COLO668 (cell line): ENCODE results near the gene GCN1.

Experiments used
- DNase-seq: peaks from one replicate; lab custom pipeline; 2025; ENCODE audit not compliant: unreplicated experiment; lab: John Stamatoyannopoulos, UW

The GCN1 gene

DNA sequence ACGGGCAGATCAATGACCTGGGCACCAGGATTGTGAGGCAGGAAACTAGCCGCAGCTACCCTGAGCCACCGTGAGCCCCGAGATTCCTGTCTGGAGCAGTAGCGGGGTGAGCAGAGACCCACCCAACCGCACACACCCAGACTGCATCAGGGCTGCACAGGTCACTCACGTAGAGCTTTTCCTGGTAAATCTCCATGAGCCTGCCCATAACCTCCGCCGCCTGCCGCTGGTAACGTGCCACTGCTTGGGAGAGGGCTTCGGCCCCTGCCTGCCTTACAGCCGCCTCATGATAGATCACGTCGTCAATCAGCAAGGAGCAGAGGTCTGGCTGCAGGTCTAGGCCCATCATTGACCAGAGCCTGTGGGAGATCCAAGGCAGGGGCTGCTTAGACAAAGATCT lies 39.4 kb downstream of the GCN1 start:
- DNase-seq = no peak

DNA sequence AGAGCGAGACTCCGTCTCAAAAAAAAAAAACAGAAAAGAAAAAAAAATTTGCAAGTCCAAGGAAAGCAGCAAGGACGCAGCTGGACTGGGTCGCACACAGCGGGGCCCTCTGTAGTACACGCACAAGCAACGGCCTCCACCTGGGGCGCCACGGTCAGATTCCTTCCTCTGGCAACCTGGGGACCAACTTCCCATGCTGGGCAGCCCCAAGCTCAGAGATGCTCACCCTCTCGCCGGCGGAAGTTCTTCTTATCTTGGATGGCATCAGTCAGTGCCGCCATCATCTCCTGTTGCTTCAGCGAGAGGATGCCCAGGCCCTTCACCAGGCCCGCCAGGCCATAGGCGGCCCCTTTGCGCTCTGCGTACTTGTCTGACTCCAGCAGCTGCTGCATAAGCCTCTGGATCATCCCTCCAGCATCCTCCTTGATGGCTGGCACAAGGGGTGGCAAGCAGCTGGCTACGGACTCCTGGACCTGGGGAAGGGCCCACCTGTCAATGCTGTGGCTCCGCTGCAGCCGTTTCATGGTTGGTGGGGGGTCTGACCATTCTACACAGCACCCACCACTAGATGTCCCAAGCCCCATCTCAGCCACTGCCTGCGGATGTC lies 43.5 kb downstream of the GCN1 start:
- DNase-seq = no peak

DNA sequence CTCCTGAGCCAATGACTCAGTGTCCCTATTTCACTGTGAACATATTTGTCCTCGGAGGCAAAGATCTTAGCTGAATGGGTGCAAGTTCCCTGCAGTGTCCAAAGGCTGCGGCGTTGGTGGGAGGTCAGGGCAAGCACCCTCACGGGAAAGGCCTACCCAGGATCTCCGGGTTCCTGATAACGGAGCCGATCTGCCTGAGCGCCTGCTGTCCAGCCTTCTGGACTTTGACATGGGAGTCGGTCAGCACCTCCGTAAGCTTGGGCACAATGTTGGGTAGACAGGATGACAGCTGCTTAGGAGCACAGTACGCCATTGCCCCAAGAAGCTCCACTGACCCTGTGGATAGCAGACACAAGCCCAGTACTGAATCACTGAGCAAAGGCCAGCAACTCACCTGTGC lies 46.5 kb downstream of the GCN1 start:
- no peak for DNase-seq

DNA sequence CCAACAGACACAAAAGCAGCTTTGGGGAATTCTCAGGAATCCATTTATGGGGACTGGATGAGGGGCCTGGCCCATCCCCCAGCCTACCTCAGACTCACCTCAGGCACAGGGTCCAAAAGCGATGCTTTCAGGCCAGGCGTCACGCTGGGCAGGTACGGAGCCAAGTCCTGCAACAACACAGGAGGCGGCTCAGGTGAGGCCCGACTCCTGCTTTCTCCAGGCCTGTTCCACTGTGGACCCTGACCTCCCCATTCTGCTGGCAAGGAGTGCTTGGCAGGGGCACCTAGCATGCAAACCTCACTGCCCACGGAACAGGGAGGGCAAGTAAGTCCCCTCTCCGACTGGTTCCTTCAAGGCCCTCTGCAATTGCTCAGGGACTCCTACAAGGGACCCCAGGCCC lies 49.4 kb downstream of the GCN1 start:
- DNase-seq = no peak

DNA sequence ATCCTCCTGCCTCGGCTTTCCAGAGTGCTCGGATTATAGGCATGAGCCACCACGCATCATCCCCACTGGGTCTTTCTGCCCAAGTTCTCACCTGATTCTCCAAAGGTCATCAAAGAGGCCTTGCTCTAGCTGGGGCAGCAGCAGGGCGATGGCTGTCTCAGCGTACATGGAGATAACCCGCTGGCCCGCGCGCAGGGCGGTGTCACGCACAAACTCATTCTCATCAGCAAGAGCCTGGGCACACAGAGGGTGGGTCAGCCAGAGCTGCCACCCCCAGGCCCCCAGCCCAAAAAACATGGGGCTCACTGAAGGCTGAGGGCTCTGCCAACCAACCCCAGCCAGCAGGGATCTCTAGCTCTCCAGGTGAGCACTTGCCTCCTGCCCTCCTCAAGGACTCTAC lies 50.3 kb downstream of the GCN1 start:
- no peak for DNase-seq

DNA sequence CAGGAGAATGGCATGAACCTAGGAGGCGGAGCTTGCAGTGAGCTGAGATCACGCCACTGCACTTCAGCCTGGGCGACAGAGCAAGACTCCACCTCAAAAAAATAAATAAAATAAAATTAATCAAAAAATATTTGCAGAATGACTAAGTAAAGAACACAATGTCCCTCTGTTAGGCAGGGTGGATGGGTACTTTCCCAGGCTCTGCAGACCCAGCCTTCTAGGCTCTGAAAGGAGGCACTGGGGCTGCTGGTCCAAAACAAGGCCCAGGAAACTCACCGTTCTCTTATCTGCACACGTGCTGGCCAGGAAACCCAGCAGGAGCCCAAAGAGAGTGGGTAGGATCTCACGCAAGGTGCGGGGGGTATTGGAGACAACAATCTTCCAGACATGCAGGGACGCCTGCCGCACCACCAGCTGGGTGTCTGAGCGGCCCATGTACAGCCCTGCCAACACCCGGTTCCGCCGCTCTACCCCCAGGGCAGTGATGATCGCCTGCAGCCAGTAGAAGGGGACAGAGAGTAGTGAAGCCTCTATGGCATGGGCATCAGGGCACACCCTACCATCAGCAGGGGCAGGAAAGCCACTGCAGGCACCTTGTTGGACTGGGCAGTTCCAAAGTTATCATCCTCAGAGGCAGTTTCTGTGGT lies 52.2 kb downstream of the GCN1 start:
- no peak for DNase-seq

DNA sequence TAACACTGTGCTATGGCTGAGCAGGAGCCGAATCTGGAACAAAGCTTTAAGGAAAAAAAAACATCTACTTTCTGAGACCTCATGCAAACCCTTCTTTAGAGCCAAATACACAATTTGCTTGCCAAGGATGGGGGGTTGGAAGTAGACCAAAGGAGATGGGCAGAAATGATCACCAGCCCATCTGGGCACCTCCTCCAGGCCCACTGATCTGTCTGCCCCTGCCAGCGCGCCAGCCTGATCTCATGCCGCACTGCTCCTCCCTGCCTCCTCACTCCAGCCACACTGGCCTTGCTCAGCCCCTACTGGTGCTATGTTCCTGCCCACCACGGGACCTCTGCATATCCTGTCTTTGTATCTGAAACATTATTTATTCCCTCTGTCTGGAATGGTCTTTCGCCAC lies 53.2 kb downstream of the GCN1 start:
- no peak for DNase-seq

DNA sequence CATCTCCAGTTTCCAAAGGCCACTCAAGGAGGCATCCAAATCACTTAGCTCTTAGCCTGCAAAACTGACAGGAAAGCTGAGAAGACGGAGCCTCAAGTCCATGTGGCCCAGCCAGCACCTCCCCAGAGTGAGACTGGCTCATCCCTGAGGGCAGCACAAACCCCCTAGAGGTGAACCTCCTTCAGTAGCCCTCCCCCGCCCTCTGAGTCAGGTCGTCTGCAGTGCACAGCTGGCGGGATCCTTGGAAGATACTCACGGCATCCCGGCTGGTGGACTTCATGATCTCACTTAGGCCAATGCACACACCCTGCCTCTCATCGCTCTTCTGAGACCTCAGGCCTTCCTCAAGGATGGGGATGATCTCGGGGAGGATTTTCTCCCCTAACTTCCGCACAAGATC lies 53.9 kb downstream of the GCN1 start:
- DNase-seq = no peak

DNA sequence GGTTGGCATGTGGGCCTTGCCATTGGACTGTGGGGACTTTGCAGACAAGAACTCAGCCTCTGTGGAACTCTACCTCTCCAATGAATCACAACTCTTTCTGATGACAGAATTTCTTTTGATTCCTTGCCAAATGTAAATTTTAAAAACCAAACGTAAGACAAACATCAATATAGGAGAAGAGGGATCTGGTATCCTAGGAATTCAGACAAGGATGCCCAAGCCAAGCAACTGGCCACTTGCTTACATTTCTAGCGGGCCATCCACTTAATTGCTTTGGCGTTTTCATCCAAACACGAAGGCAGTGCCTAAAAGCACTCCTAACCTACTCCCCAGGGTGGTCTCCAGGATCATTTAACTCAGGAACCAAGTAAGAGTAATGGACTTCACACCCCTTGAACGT lies 54.6 kb downstream of the GCN1 start:
- DNase-seq = no peak

DNA sequence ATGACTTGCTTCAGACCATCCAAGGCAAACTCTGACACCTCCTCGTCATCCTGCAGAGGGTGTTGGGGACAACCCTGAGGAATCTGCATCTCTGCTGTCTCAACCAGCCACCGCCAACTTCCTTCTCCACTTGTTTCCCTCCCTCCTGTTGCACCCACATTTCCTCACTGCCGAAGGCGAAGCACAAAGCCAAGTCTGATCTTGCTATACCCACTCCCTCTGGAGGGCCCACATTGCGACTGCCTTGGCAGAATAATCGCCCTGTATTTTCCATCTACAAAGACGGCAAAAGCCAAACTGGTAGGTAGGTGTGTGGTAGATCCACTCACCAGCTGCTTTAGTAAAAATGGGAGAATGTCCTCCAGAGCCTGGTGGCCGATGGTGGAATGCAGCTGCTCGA lies 56.1 kb downstream of the GCN1 start:
- no peak for DNase-seq

DNA sequence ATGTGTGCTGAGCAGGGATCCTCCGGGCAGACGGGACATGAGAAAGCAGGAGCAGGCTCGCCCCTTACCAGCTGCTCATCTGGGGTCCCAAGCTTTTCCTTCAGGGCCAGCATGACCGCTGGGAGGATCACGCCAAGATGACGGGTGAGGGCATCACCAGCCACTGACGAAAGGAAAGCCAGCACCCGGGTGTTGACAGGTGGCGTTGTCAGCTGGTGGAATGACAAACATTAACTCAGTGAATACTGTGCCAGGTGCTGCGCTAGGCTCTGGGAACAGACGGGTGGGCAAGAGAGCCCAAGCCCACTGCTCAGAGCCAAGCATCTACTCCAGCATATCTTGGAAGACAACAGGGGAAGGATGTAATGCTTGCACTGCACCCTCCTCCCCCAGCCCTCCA lies 56.7 kb downstream of the GCN1 start:
- no peak for DNase-seq

DNA sequence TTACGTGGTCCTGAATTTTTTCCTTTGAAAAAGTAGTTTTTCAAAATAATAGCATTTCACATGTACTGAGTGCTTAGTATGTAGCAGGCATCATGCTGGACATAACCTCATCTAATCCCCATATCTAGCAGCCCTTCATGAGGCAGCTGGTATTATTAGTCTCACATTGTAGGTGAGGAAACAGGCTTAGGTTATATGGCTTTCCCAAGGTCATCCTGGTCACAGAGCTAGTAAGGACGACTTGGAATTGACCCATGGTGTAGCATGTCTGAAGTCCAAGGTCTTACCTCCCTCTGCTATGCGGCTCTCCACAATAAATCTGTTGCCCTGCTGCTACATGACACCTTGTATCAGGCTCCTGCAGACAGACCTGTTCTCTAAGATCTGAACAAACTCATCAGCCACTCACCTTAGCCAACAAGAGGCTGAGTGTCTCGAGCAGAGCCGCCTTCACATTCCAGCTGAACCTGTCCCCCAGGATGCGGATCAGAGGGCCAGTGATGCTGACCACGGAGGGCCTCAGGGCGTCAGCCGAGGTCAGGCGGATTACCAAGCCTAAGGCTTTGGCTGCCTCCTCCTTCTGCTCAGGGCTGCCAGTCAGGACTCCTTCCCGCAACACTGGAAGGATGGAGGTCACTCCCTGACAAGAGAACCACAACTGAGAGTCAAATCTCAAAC lies 58.3 kb downstream of the GCN1 start:
- no peak for DNase-seq

DNA sequence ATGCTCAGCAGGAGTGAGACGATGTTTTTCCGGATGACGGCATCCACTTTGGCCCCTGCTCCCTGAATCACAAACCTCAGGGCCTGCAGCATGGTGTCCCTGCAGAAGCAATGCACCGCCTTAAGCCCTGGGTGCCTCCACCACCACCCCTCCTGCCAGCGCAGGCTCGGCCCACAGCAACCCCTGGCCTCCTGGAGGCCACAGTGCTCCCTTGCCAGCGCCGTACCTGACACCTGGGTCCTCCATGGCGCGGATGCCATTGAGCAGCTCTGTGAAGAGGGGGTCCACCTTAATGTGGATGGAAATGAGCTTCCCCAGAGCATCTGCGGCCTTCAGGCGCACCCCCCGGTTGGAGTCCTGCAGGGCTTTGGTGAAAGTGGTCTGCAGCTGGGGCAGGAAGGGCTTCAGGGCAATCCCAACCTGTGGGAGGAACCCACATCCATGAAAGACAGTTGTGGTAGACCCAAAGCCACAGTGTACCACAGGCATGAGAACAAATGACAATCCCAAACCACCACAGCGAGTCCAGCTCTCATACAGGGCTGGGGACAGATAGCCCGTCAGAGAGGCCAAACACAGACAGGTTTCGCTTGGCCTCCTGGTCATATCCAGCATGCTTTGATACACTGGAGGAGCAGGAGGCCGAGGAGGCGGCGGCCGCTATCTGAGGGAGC lies 60.1 kb downstream of the GCN1 start:
- no peak for DNase-seq

DNA sequence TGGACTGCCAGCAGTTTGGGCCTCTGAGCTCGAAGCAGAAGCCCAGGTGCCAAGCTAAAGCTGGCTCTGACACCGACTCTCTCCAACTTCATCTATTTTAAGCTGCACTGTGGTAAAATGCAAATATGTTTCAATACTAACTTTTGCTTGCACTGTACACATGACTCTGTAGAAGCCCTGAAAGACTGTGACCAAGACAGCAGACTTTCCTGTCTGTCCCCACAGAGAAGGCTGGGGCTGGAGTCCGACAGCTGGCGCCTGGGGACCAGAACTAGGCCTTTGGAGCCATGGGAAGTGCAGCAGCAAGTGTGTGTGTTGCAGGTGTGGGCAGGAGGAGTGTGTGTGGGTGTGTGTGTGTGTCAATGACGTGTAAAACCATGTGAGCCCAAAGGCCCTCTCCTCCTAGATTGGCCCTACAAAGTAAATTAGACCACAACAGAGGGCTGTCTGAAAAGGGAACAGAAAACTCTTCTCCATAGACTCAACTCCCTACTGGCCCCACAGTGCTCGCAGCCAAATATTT lies 61.6 kb downstream of the GCN1 start:
- DNase-seq = no peak

DNA sequence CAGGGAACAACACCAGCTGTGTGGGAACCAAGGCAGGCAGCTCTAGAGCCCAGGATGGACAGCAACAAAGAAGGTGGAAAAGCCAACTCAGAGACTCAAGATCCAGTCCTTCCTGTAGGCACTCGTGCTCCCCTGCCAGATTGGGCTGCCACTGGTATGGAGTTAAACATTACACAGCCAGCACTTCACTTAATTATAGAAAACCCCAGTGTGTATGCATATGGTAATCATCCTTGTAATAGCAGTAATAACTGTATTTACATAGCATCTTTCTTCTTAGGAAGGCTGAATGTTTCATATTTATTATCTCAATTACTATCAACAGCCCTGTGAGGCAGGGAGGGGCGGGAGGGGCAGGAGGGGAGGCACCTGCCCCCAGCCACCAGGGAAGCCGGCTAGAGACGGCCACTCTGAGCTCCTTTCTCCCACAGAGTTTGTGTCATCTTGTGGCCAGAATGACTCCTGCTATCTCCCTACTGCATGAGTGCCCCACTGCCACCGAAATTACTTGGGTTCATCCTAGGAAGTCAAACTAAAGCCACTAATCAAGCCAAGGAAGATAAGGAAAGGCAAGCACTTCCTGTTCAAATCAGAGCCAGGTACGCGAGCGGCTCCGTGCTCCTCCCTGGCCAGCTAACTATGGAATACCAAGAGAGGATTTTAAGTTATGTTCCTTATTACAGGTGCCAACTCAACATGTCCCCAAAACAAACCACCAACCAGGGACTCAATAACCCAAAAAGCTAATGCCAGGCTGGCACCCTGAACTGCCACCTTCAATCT lies 62.3 kb downstream of the GCN1 start:
- DNase-seq = no peak

DNA sequence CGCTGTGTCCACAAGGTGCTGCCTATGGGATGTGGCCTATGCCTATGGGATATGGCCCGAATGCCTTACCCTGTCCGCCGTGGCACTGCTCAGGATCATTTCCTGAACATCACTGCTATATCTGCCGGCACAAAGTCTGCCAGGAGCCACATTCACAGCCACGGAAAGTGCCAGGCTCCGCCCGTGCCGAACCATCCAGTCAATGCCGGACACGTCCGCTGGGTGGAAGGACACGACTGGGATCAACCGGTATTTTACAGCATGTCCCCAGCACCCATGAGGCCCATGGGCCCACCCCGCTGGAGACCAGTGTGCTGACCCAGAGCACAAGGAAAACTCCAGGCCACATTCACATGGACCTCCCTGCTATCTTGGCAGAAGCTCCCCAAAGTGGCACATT lies 63.4 kb downstream of the GCN1 start:
- DNase-seq = no peak

DNA sequence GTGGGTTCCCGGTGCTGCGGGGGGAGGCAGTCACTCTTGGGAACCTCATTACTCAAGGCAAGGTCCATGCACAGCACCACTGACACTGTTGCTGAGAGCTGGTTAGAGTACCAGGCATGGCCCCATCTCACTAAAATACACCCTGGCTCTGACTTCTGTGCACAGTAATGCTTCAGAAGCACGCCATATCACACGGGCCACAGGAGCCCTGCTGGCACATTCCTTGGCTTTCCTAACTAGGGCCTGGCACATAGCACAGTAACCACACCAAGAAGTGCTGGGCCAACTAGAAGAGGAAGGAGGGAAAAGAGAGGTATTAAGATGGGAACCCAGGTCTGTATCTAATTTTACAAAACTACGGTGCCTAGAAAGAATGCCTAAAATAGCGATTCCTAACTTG lies 64.5 kb downstream of the GCN1 start:
- DNase-seq = no peak

DNA sequence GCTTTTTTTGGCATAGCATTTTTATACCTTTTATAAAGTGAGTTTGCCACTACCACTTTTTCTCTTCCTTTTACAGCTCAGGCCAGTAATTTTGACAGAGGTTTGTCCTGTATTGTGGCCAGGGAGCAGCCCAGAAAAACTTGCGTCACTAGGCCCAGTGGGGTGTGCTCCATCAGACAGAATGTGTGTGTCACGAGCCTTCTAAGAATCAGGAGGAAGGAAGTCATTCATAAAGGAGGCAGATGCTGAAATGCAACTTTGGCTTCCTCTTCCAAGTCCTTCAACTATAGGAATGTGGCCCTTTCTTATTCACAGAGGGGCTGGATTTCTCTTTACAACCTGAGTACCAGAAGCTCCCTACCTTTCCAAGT lies 67.9 kb downstream of the GCN1 start:
- no peak for DNase-seq

DNA sequence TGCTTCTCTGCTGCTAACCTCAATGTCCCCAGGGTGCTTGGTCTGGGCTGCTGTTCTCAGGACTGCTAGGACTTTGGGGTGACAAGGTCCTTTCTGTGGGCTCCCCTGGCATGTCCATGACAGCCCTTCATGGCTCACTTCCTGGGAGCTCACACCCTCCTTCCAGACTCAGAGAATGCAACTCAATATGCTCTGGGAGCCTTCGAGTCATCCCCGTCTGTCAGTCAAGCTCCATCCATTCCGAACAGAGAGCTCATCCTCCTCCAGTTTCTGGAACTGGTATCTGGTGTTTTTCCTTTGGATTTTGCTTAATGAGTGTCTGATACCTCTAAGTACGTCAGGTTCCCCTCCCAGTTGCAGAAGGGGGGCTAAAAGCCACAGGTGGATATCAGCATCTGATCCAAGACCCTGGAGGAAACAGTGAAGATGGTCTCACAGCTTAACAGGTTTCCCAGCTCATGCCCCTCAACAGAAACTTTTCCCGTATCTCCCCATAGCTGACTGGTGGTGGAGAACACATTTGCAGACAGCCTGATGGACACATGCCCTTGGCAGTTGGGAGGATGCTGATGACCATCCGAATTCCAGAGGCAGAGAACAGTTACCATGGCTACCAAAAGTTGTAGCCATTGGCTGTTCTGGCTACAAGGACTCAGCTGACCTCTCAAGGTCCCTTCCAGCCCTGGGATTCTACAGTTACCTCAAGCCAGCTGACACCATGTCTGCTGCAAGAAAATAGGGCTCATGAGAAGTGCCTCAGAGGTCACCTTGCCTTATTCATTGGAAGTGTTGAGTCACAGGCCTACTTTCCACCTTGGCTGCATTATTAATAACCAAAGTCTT lies 68.5 kb downstream of the GCN1 start:
- DNase-seq = no peak

DNA sequence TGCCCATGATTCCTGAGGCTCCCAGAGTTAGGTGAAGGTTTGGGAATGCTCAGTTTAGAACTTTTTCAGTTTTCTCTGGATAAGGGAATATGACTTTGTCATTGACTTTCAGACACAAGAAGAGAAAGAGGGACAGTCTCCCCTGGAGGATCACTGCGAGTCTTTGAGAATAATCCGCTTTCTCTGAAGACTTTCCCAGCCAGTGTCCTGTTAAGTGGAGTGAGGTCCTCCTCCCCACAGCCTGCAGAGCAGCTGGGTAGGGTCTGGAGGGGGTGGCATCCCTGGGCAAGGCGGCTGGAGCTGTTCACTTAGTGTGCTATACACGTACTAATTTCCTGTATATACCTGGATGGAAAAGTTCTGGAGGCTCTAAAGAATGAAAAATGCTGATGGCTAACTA lies 69.5 kb downstream of the GCN1 start:
- no peak for DNase-seq
